ENCODE data around the gene GABRD.

DNA sequence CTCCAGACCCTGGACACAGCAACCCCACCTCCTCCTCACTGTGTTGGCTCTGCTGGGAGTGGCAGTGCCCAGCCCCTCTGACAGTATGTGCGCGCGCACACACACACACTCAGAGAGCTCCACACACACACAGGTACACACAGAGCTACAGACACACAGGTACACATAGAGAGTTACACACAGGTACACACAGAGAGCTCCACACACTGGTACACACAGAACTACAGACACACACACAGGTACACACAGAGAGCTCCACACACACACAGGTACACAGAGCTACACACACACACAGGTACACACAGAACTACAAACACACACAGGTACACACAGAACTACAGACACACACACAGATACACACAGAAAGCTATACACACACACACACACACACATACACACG lies 24.7 kb downstream of the GABRD start:
- TF ChIP-seq, protein P1, sequence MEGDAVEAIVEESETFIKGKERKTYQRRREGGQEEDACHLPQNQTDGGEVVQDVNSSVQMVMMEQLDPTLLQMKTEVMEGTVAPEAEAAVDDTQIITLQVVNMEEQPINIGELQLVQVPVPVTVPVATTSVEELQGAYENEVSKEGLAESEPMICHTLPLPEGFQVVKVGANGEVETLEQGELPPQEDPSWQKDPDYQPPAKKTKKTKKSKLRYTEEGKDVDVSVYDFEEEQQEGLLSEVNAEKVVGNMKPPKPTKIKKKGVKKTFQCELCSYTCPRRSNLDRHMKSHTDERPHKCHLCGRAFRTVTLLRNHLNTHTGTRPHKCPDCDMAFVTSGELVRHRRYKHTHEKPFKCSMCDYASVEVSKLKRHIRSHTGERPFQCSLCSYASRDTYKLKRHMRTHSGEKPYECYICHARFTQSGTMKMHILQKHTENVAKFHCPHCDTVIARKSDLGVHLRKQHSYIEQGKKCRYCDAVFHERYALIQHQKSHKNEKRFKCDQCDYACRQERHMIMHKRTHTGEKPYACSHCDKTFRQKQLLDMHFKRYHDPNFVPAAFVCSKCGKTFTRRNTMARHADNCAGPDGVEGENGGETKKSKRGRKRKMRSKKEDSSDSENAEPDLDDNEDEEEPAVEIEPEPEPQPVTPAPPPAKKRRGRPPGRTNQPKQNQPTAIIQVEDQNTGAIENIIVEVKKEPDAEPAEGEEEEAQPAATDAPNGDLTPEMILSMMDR (conservative IDR thresholded peaks at IDR 0.05; ENCODE audit: low read depth in 2 of 2), result no peak
- TF ChIP-seq EZH2 (IDR thresholded peaks at IDR 0.05; ENCODE audit: low read depth, unreplicated experiment) (no peak), POLR2AphosphoS5 (IDR thresholded peaks at IDR 0.05; ENCODE audit: low read depth) (no peak), NANOG (IDR thresholded peaks at IDR 0.05; ENCODE audit: borderline replicate concordance) (no peak), EZH2phosphoT487 (IDR thresholded peaks at IDR 0.05; ENCODE audit: unreplicated experiment) (no peak), ZNF114 (CRISPR knock-in tag; IDR thresholded peaks at IDR 0.05) (no peak), CREB1 (CRISPR knock-in tag; IDR thresholded peaks at IDR 0.05; ENCODE audit: low read depth) (no peak), ZNF331 (CRISPR knock-in tag; IDR thresholded peaks at IDR 0.05; ENCODE audit: low read depth) (no peak), JUNB (IDR thresholded peaks at IDR 0.05; ENCODE audit: unreplicated experiment) (no peak), STAT1 (IDR thresholded peaks at IDR 0.05; ENCODE audit: unreplicated experiment) (no peak)
- TF ChIP-seq, protein P2, sequence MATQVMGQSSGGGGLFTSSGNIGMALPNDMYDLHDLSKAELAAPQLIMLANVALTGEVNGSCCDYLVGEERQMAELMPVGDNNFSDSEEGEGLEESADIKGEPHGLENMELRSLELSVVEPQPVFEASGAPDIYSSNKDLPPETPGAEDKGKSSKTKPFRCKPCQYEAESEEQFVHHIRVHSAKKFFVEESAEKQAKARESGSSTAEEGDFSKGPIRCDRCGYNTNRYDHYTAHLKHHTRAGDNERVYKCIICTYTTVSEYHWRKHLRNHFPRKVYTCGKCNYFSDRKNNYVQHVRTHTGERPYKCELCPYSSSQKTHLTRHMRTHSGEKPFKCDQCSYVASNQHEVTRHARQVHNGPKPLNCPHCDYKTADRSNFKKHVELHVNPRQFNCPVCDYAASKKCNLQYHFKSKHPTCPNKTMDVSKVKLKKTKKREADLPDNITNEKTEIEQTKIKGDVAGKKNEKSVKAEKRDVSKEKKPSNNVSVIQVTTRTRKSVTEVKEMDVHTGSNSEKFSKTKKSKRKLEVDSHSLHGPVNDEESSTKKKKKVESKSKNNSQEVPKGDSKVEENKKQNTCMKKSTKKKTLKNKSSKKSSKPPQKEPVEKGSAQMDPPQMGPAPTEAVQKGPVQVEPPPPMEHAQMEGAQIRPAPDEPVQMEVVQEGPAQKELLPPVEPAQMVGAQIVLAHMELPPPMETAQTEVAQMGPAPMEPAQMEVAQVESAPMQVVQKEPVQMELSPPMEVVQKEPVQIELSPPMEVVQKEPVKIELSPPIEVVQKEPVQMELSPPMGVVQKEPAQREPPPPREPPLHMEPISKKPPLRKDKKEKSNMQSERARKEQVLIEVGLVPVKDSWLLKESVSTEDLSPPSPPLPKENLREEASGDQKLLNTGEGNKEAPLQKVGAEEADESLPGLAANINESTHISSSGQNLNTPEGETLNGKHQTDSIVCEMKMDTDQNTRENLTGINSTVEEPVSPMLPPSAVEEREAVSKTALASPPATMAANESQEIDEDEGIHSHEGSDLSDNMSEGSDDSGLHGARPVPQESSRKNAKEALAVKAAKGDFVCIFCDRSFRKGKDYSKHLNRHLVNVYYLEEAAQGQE (IDR thresholded peaks at IDR 0.05; ENCODE audit: unreplicated experiment), result no peak
- TF ChIP-seq, protein P3, sequence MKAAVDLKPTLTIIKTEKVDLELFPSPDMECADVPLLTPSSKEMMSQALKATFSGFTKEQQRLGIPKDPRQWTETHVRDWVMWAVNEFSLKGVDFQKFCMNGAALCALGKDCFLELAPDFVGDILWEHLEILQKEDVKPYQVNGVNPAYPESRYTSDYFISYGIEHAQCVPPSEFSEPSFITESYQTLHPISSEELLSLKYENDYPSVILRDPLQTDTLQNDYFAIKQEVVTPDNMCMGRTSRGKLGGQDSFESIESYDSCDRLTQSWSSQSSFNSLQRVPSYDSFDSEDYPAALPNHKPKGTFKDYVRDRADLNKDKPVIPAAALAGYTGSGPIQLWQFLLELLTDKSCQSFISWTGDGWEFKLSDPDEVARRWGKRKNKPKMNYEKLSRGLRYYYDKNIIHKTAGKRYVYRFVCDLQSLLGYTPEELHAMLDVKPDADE (IDR thresholded peaks at IDR 0.05), result no peak
